HepG2 (cell line): ENCODE data around the gene NUTF2. TPM values are rescaled to one million over a fixed set of nuclear protein-coding genes. Genes with fewer than 3 reads are reported as not detected.

ENCODE experiments used
- BCL6 ChIP-seq: IDR thresholded peaks from 2 replicates; pipeline ENCODE4 v1.6.1; 2016; ENCODE audit warnings: missing genetic modification reagents, missing compliant biosample characterization
- CAMTA2 ChIP-seq: sonication (generic); formaldehyde crosslinking; IDR thresholded peaks from 2 replicates; pipeline ENCODE4 v1.4.0; 2020; ENCODE audit warnings: mild to moderate bottlenecking, missing genetic modification reagents, borderline replicate concordance
- CBFB ChIP-seq: sonication (generic); formaldehyde crosslinking; IDR thresholded peaks from 2 replicates; pipeline ENCODE4 v1.4.0; 2020; ENCODE audit warnings: missing genetic modification reagents
- CENPT ChIP-seq: sonication (generic); formaldehyde crosslinking; IDR thresholded peaks from 2 replicates; pipeline ENCODE4 v1.8.0; 2022; ENCODE audit warnings: low read depth, mild to moderate bottlenecking, moderate library complexity, missing genetic modification reagents
- ETV6 ChIP-seq: sonication (generic); formaldehyde crosslinking; conservative IDR thresholded peaks from 2 replicates; pipeline ENCODE4 v1.4.0; 2020; ENCODE audit warnings: missing genetic modification reagents
- GATAD2A ChIP-seq: IDR thresholded peaks from 2 replicates; pipeline ENCODE4 v1.6.1; 2016
- GTF3A ChIP-seq: sonication (generic); formaldehyde crosslinking; conservative IDR thresholded peaks from 2 replicates; pipeline ENCODE4 v1.4.0; 2020; ENCODE audit warnings: mild to moderate bottlenecking, missing genetic modification reagents
- HOMEZ ChIP-seq: IDR thresholded peaks from 2 replicates; pipeline ENCODE4 v1.6.1; 2016; ENCODE audit warnings: low read depth
- IRF2 ChIP-seq: IDR thresholded peaks from 2 replicates; pipeline ENCODE4 v1.6.1; 2018; ENCODE audit warnings: missing genetic modification reagents, missing compliant biosample characterization
- KMT2B ChIP-seq: IDR thresholded peaks from 2 replicates; pipeline ENCODE4 v1.6.1; 2016; ENCODE audit warnings: missing genetic modification reagents, missing compliant biosample characterization
- NCOA2 ChIP-seq: sonication (generic); formaldehyde crosslinking; IDR thresholded peaks from 2 replicates; pipeline ENCODE4 v1.8.0; 2022; ENCODE audit warnings: inconsistent platforms
- RAD21 ChIP-seq: fragments of 450-650 bp; formaldehyde crosslinking; IDR thresholded peaks from 2 replicates; pipeline ENCODE4 v1.5.0; 2020; ENCODE audit warnings: mild to moderate bottlenecking
- SOX6 ChIP-seq, 2 experiments: fragments of 450-650 bp in 1 of 2; sonication (generic) in 1 of 2; formaldehyde crosslinking in 1 of 2; IDR thresholded peaks; 2 replicates each; pipeline versions ENCODE4 v1.4.0 to v1.6.1; 2017 to 2020; ENCODE audit warnings: antibody characterized with exemption in 1 of 2, mild to moderate bottlenecking in 1 of 2, missing genetic modification reagents in 1 of 2
- SP140L ChIP-seq: sonication (generic); formaldehyde crosslinking; IDR thresholded peaks from 2 replicates; pipeline ENCODE4 v1.4.0; 2020; ENCODE audit warnings: missing genetic modification reagents, borderline replicate concordance
- TAF1 ChIP-seq: sonication (generic); formaldehyde crosslinking; IDR thresholded peaks from 2 replicates; pipeline ENCODE4 v1.4.0; 2020; ENCODE audit warnings: missing genetic modification reagents
- TBX2 ChIP-seq: sonication (generic); formaldehyde crosslinking; IDR thresholded peaks from 2 replicates; pipeline ENCODE4 v1.5.0; 2020; ENCODE audit warnings: missing genetic modification reagents, mild to moderate bottlenecking, borderline replicate concordance
- TCF12 ChIP-seq, 2 experiments: fragments of 450-650 bp in 1 of 2; sonication (generic) in 1 of 2; formaldehyde crosslinking in 1 of 2; IDR thresholded peaks; 2 replicates each; pipeline versions ENCODE4 v1.6.1 to v1.8.0; 2017 to 2022; ENCODE audit warnings: antibody characterized with exemption in 1 of 2, mild to moderate bottlenecking in 1 of 2, missing genetic modification reagents in 1 of 2, moderate library complexity in 1 of 2
- ZC3H4 ChIP-seq: sonication (generic); formaldehyde crosslinking; IDR thresholded peaks from 2 replicates; pipeline ENCODE4 v1.4.0; 2020; ENCODE audit warnings: missing genetic modification reagents, borderline replicate concordance
- ZFP36L2 ChIP-seq: sonication (generic); formaldehyde crosslinking; IDR thresholded peaks from 2 replicates; pipeline ENCODE4 v1.4.0; 2020; ENCODE audit warnings: missing genetic modification reagents
- ZFP62 ChIP-seq: sonication (generic); formaldehyde crosslinking; IDR thresholded peaks from 2 replicates; pipeline ENCODE4 v1.4.0; 2020; ENCODE audit warnings: missing genetic modification reagents
- ZNF235 ChIP-seq: sonication (generic); formaldehyde crosslinking; IDR thresholded peaks from 2 replicates; pipeline ENCODE4 v1.8.1; 2023; ENCODE audit warnings: mild to moderate bottlenecking, missing genetic modification reagents, borderline replicate concordance
- ZNF264 ChIP-seq: sonication (generic); formaldehyde crosslinking; IDR thresholded peaks from 2 replicates; pipeline ENCODE4 v1.4.0; 2020; ENCODE audit warnings: missing genetic modification reagents
- ZNF317 ChIP-seq: sonication (generic); formaldehyde crosslinking; IDR thresholded peaks from 2 replicates; pipeline ENCODE4 v1.5.0; 2020; ENCODE audit warnings: mild to moderate bottlenecking, missing genetic modification reagents
- ZNF501 ChIP-seq: sonication (generic); formaldehyde crosslinking; IDR thresholded peaks from 2 replicates; pipeline ENCODE4 v1.5.1; 2020; ENCODE audit warnings: mild to moderate bottlenecking, moderate library complexity, missing genetic modification reagents
- ZNF557 ChIP-seq: sonication (generic); formaldehyde crosslinking; IDR thresholded peaks from 2 replicates; pipeline ENCODE4 v1.4.0; 2020; ENCODE audit warnings: missing genetic modification reagents
- polyA plus RNA-seq, 8 experiments: library from polyadenylated mRNA; depleted of rRNA in 3 of 8; stranded (reverse) in 7 of 8; unstranded in 1 of 8; fragments of >200 nt; fragmentation: Illumina TruSeq in 4 of 8; extraction: Trizol in 4 of 8; gene quantifications; 2 replicates each; pipeline versions ENCODE4 v1.2.1 to v1.2.3, GENCODE V29; 2011 to 2016; ENCODE audit warnings: low read depth in 4 of 8, missing spikeins in 1 of 8, mixed read lengths in 1 of 8; ENCODE audit not compliant: insufficient read depth in 1 of 8
- total RNA-seq, 5 experiments: library from RNA; depleted of rRNA; stranded (reverse); fragments of >200 nt; fragmentation: Illumina TruSeq; extraction: Trizol; gene quantifications; 2 replicates each; pipeline ENCODE4 v1.2.3, GENCODE V29; 2016; ENCODE audit warnings: low read depth in 1 of 5
- TF ChIP-seq, protein P1 (sequence below): sonication (generic); formaldehyde crosslinking; IDR thresholded peaks from 2 replicates; pipeline ENCODE4 v1.4.0; 2020; ENCODE audit warnings: missing genetic modification reagents, borderline replicate concordance
- TF ChIP-seq, protein P2 (sequence below): IDR thresholded peaks from 2 replicates; pipeline ENCODE4 v1.6.1; 2016; ENCODE audit warnings: missing compliant biosample characterization, missing genetic modification reagents, borderline replicate concordance

NUTF2 gene
- total and polyA plus RNA-seq, 2 of the 13 experiments (the other 11 are each of a cell fraction or from before 2014, with no cell fraction given), result 168 to 214 TPM

GRCh38 chr16:67842509-67843342 lies 4.0 kb upstream of the NUTF2 start (continued):
- TF ChIP-seq ZNF501 (CRISPR knock-in tag), result peak; percentile 91
- 0 out of 2 replicates have a peak, but pooled peaks have one; percentile 69 for TF ChIP-seq ZFP62 (CRISPR knock-in tag)
- no peak for TF ChIP-seq ZFP36L2
- TF ChIP-seq GTF3A (CRISPR knock-in tag), result peak; percentile 90; the same call in 1 of the 2 replicates
- TF ChIP-seq CAMTA2 (CRISPR knock-in tag), result peak; percentile 41; the same call in 1 of the 2 replicates
- TF ChIP-seq ZC3H4 (CRISPR knock-in tag), result 0 out of 2 replicates have a peak, but pooled peaks have one; percentile 27
- no peak; the same call in 1 of the 2 replicates for TF ChIP-seq ETV6 (CRISPR knock-in tag)
- TF ChIP-seq BCL6, result no peak
- TF ChIP-seq, protein P1, sequence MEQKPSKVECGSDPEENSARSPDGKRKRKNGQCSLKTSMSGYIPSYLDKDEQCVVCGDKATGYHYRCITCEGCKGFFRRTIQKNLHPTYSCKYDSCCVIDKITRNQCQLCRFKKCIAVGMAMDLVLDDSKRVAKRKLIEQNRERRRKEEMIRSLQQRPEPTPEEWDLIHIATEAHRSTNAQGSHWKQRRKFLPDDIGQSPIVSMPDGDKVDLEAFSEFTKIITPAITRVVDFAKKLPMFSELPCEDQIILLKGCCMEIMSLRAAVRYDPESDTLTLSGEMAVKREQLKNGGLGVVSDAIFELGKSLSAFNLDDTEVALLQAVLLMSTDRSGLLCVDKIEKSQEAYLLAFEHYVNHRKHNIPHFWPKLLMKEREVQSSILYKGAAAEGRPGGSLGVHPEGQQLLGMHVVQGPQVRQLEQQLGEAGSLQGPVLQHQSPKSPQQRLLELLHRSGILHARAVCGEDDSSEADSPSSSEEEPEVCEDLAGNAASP, result peak; percentile 7; the same call in 1 of the 2 replicates
- no peak for TF ChIP-seq IRF2 (CRISPR knock-in tag)
- TF ChIP-seq GATAD2A, result peak; percentile 11; the same call in 1 of the 2 replicates
- peak; percentile 67; the same call in 1 of the 2 replicates for TF ChIP-seq ZNF264 (CRISPR knock-in tag)
- no peak for TF ChIP-seq TCF12 (IDR thresholded peaks at IDR 0.05)
- peak; percentile 71; the same call in 1 of the 2 replicates for TF ChIP-seq TCF12 (CRISPR knock-in tag; IDR thresholded peaks at IDR 0.05)
- peak; percentile 67; the same call in 1 of the 2 replicates for TF ChIP-seq ZNF235
- TF ChIP-seq RAD21, result peak; percentile 54
- 0 out of 2 replicates have a peak, but pooled peaks have one; percentile 22 for TF ChIP-seq NCOA2
- peak; percentile 59; the same call in 1 of the 2 replicates for TF ChIP-seq TAF1
- peak; percentile 79 for TF ChIP-seq ZNF317
- no peak for TF ChIP-seq ZNF557 (CRISPR knock-in tag)
- peak; percentile 14 for TF ChIP-seq KMT2B (CRISPR knock-in tag)
- peak; percentile 35; the same call in 1 of the 2 replicates for TF ChIP-seq CBFB (CRISPR knock-in tag)
- TF ChIP-seq SOX6 (IDR thresholded peaks at IDR 0.05), result no peak
- peak; percentile 69 for TF ChIP-seq SOX6 (CRISPR knock-in tag; IDR thresholded peaks at IDR 0.05)
- TF ChIP-seq HOMEZ (CRISPR knock-in tag), result no peak
- no peak for TF ChIP-seq CENPT
- TF ChIP-seq TBX2 (CRISPR knock-in tag), result peak; percentile 15; the same call in 1 of the 2 replicates
- TF ChIP-seq SP140L (CRISPR knock-in tag), result 0 out of 2 replicates have a peak, but pooled peaks have one; percentile 16
- TF ChIP-seq, protein P2, sequence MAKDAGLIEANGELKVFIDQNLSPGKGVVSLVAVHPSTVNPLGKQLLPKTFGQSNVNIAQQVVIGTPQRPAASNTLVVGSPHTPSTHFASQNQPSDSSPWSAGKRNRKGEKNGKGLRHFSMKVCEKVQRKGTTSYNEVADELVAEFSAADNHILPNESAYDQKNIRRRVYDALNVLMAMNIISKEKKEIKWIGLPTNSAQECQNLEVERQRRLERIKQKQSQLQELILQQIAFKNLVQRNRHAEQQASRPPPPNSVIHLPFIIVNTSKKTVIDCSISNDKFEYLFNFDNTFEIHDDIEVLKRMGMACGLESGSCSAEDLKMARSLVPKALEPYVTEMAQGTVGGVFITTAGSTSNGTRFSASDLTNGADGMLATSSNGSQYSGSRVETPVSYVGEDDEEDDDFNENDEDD (CRISPR knock-in tag), result no peak
